ENCODE data around the gene CASP14.

DNA sequence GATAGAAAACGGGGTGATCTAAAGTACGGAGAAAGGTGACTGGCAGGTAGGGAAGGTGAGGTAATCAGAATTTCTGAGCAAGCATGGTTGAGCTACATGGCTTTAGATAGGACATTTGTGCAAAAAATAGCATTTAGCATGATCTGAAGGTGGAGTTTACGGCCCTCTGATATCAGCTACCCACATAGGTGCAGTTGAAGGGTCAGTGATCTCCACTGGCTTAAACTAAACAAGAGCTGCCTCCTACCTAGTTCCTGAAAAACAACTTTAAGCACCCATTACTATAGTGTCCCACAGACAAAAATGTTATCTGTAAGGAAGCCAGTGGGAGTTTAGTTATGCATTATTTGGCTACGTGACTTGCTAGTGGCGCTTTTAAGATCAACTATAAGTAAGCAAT lies 1.2 kb upstream of the CASP14 start:
- TF ChIP-seq, protein P1, sequence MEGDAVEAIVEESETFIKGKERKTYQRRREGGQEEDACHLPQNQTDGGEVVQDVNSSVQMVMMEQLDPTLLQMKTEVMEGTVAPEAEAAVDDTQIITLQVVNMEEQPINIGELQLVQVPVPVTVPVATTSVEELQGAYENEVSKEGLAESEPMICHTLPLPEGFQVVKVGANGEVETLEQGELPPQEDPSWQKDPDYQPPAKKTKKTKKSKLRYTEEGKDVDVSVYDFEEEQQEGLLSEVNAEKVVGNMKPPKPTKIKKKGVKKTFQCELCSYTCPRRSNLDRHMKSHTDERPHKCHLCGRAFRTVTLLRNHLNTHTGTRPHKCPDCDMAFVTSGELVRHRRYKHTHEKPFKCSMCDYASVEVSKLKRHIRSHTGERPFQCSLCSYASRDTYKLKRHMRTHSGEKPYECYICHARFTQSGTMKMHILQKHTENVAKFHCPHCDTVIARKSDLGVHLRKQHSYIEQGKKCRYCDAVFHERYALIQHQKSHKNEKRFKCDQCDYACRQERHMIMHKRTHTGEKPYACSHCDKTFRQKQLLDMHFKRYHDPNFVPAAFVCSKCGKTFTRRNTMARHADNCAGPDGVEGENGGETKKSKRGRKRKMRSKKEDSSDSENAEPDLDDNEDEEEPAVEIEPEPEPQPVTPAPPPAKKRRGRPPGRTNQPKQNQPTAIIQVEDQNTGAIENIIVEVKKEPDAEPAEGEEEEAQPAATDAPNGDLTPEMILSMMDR (IDR thresholded peaks at IDR 0.05): no peak
- no peak for TF ChIP-seq POLR2A (IDR thresholded peaks at IDR 0.05)

All from uterus (tissue), 2 donors.